ENCODE results near the gene CSRP3.

- TF ChIP-seq CTCF (IDR thresholded peaks at IDR 0.05; ENCODE audit: low read length) (no peak), EZH2 (IDR thresholded peaks at IDR 0.05; ENCODE audit: borderline replicate concordance, low read length) (no peak)
Observed at GRCh38 chr11:19245351-19245750, 43.6 kb upstream of the CSRP3 start.

Data from OCI-LY1 (cell line).